GM19023 (cell line): ENCODE measurements around the gene ZNF605.
"Not testable (repeated sequence)": the region's sequence is repeated elsewhere in the genome, so short reads cannot be mapped to it uniquely, and the experiment has no call there.

Source experiments
- ATAC-seq: cut with Tn5 transposase; IDR thresholded peaks from one replicate; pipeline ENCODE4 v1.9.1; 2021; ENCODE audit warnings: mild to moderate bottlenecking, moderate library complexity; ENCODE audit not compliant: unreplicated experiment

Gene ZNF605

DNA sequence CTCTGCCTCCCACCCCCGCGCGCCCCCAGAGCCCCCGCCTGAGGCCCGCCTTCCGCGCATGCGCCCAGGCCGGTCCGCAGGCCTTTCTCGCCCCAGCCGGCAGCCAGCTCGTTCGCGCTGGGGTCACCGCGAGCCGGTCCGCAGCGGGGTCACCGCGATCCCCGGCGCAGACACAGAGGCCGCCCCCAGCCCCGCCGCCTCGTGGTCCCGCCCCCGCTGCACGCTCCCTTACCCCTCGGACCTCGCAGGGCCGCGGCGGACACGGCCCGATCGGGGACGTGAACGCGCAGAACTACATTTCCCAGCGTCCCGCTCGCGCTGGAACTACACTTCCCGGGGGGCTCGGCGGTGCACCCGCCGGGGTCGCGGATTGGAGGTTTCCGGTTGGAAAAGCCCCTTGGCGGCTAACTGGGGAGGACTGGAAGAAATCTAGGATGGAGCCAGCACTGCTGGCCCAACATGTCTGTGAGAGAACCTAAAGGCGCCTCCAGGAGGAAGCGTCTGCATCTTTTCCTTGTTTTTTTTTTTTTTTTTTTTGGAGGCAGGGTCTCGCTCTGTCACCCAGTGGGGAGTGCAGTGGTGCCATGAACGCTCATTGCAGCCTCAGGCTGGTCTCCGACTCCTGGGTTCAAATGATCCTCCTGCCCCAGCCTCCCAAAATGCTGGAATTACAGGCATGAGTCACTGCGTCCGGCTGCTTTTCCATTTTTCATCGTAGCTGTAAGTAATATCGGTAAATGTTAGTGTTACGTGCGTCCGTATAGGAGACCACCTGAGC, at the start of gene ZNF605:
Gene ZNF605 (minus strand): TSS at position 296 of the 778 bp plus-strand sequence. CDS start 10,671 bp downstream, outside the sequence.
- peak; percentile 94 for ATAC-seq

DNA sequence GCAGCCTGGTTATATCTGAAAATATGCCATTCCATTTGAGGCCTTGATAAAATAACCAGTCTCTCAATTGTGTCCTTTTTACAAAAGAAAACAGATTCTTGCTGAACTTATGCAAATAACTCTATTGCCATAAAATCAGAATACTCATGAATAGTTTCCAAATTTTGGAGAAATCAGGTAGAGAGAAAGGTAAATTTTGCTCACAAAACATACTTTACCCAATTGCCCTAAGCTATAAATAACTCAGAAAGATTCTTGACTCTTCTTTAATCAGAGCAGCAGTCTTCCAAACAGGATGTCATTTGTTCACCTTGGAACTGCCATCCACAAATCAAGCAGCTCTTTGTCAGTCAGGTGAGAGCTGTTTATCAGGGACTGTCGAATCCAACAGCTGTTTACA, 42.6 kb upstream of the ZNF605 start:
- ATAC-seq = no peak

DNA sequence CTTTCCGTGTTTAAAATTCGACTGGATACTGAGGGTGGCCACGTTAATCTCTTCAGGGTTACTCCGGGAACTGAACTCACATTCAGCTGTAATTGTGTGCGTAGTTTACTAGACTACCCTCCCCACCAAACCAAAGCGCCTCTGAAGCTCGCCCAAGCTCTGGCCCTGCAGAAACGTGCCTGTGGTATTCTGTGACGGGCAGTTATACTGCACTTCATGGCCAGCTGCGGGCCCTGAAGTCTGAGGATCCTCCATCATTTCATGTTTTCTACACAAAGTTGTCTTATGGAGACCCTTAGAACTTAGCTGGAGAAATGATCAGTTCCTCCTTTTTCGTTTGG, 30.7 kb upstream of the ZNF605 start:
- no peak for ATAC-seq

DNA sequence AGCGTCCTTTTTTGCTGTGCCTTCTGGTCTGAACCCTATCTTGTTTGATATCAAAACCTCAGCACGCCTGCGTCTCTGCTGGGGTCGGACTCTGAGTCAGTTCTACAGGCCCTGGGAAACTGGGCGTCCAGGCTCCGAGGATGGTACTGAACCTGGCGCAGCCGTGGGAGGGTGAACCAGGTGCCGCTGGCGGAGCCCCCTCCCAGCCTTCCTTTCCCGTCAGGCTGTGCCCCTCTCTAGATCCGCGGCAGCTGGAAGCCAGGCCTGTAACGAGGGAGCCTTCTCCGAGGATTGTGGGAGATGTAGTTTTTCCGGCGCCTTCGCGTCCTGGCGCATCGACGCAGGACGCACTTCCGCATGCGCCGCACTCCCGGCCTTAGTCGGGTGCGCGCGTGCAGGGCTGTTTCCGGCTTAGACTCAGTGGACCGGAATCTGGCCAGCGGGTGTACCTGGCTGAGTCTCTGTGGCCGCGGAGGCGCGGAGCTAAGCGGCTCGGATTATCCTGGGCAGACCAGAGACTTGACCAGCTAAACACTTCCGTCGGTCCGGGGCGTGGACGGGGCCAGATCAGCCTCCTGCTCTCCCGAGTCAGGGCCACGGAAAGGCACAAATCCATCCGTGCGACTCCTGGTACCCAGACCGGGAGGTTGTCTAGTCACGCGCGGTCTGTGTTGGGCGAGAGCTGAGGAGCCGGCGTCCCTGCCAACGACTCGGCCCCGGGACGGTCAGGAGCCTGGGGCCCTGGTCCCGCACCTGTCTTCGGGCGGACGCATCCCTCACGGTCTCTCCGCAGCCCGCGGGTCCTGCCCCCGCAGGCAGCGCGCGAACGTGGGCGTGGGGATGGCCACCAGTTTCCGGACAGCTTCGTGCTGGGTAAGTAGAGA, 30.1 kb upstream of the ZNF605 start, which contains the start of gene ZNF26:
Gene ZNF26 (plus strand): TSS at position 367 of the 884 bp plus-strand sequence. CDS start 474 bp downstream, at position 841.
- ATAC-seq = peak; percentile 94

DNA sequence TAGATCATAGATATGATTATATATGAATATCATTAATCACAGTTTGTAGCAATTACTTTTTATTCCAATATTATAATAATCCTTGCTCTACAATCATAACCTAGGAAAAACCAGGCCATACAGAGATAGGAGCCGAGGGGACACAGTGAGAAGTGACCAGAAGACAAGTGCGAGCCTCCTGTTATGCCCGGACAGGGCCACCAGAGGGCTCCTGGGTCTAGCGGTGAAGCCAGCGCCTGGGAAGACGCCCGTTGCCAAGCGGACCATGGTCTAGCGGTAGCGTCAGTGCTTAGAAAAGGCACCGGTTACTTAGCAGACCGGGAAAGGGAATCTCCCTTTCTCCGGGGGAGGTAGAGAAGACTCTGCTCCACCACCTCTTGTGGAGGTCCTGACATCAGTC, 20.8 kb upstream of the ZNF605 start:
- not testable (repeated sequence) for ATAC-seq

DNA sequence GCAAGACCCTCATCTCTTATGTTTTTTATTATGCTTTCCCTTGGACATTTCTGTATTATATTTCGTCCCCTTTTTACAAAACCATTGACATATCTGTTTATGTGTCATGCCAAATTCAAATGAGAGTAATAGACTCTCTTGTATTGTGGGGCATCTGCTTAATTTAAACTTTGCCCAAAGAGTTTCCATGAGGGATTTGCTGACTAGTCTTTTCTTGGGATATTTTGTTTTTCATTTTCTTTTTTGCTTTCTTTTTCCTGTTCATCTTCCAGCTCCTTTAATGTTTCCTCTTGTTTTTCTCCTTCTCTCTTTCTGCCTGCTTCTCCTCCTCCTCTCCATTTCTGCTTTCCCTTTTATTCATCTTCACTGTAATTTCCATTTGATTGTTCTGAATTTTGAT, 16.3 kb upstream of the ZNF605 start:
- no peak for ATAC-seq

DNA sequence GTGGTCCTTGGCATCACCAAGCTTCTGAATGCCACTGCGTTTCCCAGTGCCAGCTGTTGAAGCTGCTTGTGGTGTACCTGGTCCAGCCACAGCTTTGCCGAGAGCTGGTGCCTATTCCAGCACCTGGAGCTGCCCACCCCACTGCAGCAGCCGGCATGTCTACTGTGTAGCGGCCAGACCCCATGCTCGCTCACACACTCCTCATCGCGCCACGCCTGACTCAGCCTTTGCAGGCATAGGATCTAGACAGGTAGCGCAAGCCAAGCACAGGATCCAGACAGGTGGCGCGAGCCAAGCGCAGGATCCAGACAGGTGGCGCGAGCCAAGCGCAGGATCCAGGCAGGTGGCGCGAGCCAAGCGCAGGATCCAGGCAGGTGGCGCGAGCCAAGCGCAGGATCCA, 11.6 kb upstream of the ZNF605 start:
- no peak for ATAC-seq

DNA sequence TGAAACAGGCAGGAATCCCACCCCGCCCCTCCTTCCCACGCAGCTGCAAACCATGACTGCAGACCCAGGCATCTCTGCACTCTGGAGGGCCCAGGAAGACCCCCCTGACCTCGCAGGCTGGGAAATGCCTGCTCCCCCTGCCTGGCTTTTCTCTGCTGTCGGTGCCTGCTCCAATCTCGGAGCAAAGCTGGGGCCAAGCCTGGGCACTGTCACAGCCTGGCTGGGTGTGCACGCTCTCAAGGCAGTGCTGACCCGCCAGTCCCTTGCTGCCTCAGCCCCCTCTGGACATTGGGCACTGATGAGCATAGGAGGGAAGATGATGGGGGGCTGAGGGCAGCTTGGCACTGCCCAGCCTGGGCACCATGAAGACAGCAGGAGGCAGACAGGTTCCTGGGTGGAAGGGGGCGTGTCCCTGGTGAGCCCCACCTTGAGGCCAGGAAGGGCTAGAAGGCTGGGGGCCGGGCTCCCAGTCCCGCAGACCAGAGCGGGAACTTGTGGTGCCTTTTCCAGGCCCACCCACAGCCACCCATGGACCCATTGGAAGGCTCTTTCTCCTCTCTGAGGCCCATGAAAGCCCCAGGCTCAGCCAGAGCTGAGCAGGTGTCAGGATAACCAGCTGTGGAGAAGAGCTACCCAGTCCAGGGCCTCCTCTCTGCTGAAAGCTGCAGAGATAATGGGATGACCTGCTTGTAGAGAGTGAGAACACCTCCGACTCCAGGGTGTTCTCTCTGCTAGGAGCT, 10.7 kb upstream of the ZNF605 start:
- no peak for ATAC-seq

DNA sequence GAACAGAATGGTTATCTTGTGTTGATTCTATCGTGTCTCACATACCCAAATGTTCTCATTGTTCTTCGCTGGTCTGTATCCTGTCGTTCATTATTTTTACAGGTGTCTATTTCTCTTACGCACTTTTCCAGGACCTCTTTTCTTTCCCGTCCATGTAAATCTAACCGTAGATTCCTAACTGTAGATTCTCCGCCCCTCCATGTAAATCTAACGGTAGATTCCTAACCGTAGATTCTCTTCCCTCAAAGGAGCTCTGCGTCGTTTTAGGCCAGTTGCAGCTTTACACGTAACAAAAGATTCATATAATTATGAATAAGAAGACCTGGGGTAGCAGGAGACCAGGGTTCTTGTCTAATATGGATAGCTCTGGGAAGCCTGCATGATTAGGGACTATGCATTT, 9.7 kb upstream of the ZNF605 start:
- no peak for ATAC-seq

DNA sequence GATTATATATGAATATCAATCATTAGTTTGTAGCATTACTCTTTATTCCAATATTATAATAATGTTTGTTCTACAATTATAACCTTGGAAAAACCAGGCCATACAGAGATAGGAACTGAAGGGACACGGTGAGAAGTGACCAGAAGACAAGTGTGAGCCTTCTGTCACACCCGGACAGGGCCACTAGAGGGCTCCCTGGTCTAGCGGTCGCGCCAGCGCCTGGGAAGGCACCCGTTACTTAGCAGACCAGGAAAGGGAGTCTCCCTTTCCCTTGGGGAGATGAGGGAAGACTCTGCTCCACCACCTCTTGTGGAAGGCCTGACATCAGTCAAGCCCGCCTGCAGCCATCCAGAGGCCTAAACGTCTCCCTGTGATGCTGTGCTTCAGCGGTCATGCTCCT, 7.8 kb upstream of the ZNF605 start:
- ATAC-seq = not testable (repeated sequence)

DNA sequence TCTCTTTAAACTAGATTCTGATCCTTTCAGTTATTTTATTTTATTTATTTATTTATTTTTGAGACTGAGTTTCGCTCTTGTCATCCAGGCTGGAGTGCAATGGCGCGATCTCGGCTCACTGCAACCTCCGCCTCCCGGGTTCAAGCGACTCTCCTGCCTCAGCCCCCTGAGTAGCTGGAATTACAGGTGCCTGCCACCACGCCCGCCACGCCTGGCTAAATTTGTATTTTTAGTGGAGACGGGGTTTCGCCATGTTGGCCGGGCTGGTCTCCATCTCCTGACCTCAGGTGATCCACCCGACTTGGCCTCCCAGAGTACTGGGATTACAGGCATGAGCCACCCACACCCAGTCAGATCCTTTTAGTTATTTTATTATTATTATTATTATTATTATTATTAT, 5.7 kb upstream of the ZNF605 start:
- not testable (repeated sequence) for ATAC-seq

DNA sequence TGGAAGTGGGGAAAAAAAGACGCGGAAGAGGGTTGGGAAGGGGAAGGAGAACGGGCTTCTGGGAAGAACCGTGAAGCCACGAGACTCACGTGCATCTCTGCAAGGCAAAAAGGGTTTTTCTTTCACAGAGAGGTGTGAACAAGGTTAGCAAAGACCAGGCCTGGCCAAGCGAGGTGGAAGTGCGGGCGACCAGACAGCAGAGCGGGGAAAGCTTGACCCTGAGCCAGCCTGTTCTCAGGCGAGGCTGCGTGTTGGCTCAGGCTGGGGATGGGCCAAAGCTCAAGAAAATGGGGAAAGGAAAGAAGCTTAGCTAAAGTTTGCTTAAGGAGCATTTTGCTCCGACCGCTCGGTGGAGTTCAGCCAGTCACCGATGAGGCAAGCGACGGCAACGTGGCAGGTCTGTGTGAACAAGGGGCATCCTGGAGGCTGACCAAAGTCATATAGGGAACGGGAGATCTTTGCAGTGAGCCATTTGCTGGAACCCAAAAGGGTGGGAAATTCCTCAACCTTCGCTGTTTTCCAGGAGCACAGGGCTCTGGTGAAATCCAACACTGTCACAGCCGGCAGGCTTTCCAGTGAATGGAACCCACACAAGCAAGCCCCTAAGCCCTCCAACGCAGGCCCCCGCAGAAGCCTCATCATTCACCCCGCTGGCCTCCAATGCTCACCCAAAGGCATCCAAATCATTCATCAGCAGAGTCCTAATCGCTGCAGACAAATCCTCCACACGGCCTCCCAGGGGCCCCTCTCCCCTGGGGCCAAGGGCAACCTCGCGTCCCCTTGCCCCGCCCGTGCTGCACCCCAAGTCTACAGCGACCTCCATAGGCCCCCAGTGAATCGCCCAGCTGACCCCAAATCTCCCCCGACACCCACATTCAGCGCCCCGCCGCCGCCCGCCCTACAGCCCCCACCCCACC, 754 bp downstream of the ZNF605 start:
- ATAC-seq = peak; percentile 29

DNA sequence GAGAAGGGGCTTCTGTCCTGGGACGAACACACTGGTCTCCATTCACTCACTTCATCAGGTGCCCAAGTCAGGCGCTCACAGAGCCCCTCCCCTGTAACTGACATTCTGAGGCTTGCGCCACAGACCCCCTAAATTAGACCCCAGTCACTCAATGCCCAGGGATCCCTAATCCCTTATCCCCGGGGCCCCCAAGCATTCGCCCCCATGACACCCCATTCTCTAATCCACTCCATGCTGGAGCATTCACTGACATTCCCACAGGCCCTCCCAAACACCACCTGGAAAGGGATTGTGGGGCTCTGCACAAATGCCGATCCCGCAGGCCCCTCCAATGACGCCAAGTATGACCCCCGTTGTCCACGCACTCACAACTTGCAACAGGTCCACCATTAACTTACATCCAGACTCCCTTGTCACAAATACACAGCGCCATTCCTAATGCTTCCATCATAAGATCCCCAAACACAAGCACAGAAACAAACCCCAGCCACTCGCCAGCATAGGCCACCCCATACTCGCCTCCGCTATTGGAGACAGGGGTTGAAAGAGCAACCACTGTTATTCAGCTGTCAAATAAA, 1.5 kb downstream of the ZNF605 start:
- no peak for ATAC-seq

DNA sequence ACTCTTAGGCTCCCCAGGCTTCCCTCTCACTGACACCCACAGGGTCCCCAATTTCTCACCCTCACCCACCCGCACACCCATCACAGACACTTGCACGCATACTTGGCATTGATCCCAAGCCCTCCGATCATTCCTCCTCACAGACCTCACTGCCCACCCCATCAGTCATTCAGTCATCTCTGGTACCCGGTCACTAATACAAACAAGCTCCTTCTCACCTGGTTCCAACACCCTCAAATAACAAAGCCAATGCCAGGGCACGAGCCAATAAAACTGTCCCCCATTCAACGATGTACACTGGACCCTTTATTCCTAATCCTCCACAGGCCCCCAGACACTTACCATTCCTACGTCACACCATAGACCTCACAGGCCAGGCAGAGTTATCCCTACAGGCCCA, 2.3 kb downstream of the ZNF605 start:
- ATAC-seq = no peak

DNA sequence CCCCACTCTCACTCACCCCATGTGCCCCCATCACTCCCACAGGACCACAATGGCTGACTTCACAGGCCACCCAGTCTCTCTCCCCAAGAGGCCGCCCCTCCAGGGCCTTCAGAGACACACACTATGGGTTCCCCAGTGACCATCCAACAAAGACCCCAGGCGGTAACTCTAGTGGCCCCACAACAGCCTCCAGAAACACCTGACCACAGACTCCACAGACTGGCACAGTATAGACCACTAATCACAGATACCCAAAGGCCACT, 3.0 kb downstream of the ZNF605 start:
- no peak for ATAC-seq

DNA sequence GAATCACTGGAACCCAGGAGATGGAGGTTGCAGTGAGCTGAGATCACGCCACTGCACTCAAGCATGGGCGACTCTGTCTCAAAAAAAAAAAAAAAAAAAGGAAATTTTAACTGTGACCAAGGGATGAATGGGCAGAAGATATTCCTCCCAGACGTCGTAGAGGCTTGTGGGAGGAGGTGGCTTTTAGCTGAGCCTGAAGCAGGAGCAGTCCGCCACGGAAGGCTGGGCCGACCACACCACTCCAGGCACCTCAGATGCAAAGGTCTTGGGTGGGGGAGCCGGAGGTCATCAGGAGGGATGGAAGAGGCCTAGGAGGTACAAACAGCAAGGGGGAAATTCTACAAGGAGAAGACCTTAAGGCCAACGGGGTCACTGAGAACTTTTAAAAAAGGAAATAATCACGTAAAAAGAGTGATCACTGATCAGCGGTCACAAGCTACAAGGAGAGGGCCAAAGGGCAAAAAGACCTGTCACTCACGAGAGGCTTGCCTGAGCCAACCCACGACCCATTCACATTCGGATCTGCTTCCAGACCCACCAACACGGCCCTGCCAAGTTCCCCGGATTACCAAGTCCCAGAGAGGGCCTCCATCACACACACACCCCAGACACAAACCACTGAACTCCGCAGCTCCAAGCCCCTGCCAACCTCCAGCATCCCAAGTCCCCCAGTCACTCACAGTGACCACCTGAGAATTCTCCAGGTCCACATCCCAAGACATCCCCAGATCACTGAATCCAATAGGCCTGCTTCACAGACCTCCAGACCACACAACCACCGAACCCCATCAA, 3.5 kb downstream of the ZNF605 start:
- ATAC-seq = no peak

DNA sequence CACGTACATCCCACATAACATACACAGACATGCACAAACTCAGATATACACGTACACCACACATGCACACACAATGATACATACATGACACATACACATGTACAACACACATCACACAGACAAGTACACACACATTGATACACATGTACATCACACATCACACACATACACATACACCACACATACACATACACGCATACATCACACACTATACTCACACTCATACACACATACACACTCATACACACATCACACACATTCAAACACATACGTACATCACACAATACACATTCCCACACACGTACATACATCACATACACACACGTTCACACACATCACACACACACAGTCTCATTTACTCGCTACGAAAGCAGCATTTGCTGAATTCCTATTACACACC, 4.5 kb downstream of the ZNF605 start:
- no peak for ATAC-seq

DNA sequence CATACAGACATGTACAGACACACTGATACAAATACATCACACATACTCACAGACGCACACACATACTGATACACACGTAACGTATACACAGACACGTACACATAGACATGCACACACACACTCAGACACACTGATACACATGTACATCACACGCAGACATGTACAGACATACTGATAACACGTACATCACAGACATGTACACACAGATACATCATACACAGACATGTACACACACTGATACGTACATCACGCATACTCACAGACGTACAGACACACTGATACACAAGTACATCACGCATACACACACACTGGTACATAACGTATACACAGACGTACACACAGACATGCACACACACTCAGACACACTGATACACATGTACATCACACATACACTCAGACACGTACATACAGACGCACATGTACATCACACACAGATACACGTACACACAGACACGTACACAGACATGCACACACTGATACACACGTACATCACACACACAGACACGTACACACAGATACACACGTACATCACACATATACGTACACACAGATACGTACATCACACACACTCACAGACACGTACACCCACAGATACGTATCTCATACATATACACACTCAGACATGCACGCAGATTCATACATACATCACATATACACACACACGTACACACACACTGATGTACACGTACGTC, 5.1 kb downstream of the ZNF605 start:
- ATAC-seq = no peak
